Skeletal muscle tissue (tissue), 4 donors: ENCODE data around the gene IFI35. TPM values are rescaled to one million over a fixed set of nuclear protein-coding genes. Genes with fewer than 3 reads are reported as not detected.
"Not testable (repeated sequence)": the region's sequence is repeated elsewhere in the genome, so short reads cannot be mapped to it uniquely, and the experiment has no call there.

Experiments
- H3K27ac ChIP-seq: one replicate; pipeline ENCODE4 v1.7.0; 2013; ENCODE audit warnings: mild to moderate bottlenecking, low read depth, low read length, inconsistent platforms
- H3K27me3 ChIP-seq, 3 donors: one replicate each; pipeline ENCODE4 v1.7.0; 2013; ENCODE audit warnings: low read length in 3 of 3; ENCODE audit not compliant: control insufficient read depth in 3 of 3, insufficient read depth in 3 of 3
- H3K36me3 ChIP-seq, 3 donors: one replicate each; pipeline ENCODE4 v1.7.0; 2013; ENCODE audit warnings: low read length in 3 of 3; ENCODE audit not compliant: control insufficient read depth in 3 of 3, insufficient read depth in 3 of 3
- H3K4me1 ChIP-seq, 3 donors: one replicate each; pipeline ENCODE4 v1.7.0; 2013; ENCODE audit warnings: low read length in 3 of 3, mild to moderate bottlenecking in 3 of 3; ENCODE audit not compliant: control insufficient read depth in 3 of 3, insufficient read depth in 3 of 3
- H3K4me3 ChIP-seq, 3 donors: one replicate each; pipeline ENCODE4 v1.7.0; 2013; ENCODE audit warnings: low read length in 3 of 3
- H3K9ac ChIP-seq, 3 donors: one replicate each; pipeline ENCODE4 v1.7.0; 2013; ENCODE audit warnings: low read length in 3 of 3, mild to moderate bottlenecking in 3 of 3, moderate library complexity in 2 of 3, low read depth in 1 of 3
- H3K9me3 ChIP-seq, 3 donors: one replicate each; pipeline ENCODE4 v1.7.0; 2013; ENCODE audit warnings: low read length in 3 of 3; ENCODE audit not compliant: control insufficient read depth in 3 of 3
- total RNA-seq: library from RNA; depleted of rRNA; stranded (reverse); fragments of >200 nt; gene quantifications from one replicate; pipeline ENCODE4 v1.2.3, GENCODE V29; 2014
- donor health status: Osteomylitis.

The IFI35 gene
- total RNA-seq: 11.5 TPM

GRCh38 chr17:43006639-43007551, at the start of gene IFI35:
Gene IFI35 (plus strand): TSS chr17:43006784. CDS start chr17:43006948, 164 bp downstream.
- Histone ChIP-seq H3K36me3 (peaks cover 12 to 19% (median 15%) of the 10 kb centered on the region in 3 donors), H3K4me1 (peaks cover 7 to 11% (median 10%) of the 10 kb centered on the region in 3 donors), H3K27me3 (no peaks in the 10 kb centered on the region), H3K27ac (peak within 1 kb of the TSS; percentile 89), H3K4me3 (peak within 1 kb of the TSS; percentile 81 to 89 (median 82)), H3K9me3 (no peaks in the 10 kb centered on the region), H3K9ac (peak within 1 kb of the TSS; percentile 90 to 96 (median 92))

GRCh38 chr17:42964161-42964932, 42.2 kb upstream of the IFI35 start, which contains the start of gene AARSD1:
Gene AARSD1 (minus strand): TSS chr17:42964454. CDS start chr17:42964440, 14 bp downstream.
- Histone ChIP-seq H3K4me3 (peak within 1 kb of the TSS; percentile 85 to 97 (median 97)), H3K9me3 (no peaks in the 10 kb centered on the region), H3K9ac (peak within 1 kb of the TSS; percentile 85 to 97 (median 93)), H3K4me1 (peaks cover 6 to 13% (median 7%) of the 10 kb centered on the region in 3 donors), H3K27me3 (no peaks in the 10 kb centered on the region), H3K27ac (peak within 1 kb of the TSS; percentile 82), H3K36me3 (peaks cover 16 to 31% (median 27%) of the 10 kb centered on the region in 3 donors)

GRCh38 chr17:42967925-42968324, 38.7 kb upstream of the IFI35 start:
- peaks cover 4 to 8% (median 7%) of the 10 kb centered on the region in 3 donors for H3K4me1 ChIP-seq
- H3K27ac ChIP-seq: no peak overlapping the region
- H3K36me3 ChIP-seq: no peaks in the 10 kb centered on the region
- no peak overlapping the region for H3K4me3 ChIP-seq
- no peaks in the 10 kb centered on the region for H3K27me3 ChIP-seq
- no peak overlapping the region for H3K9ac ChIP-seq
- H3K9me3 ChIP-seq: no peaks in the 10 kb centered on the region

- H3K27ac ChIP-seq: no peak overlapping the region
- no peaks in the 10 kb centered on the region for H3K9me3 ChIP-seq
- H3K4me3 ChIP-seq: no peak overlapping the region
- H3K9ac ChIP-seq: no peak overlapping the region
- no peaks in the 10 kb centered on the region for H3K4me1 ChIP-seq
- H3K27me3 ChIP-seq: no peaks in the 10 kb centered on the region
- no peaks in the 10 kb centered on the region for H3K36me3 ChIP-seq
These were observed 37.5 kb upstream of the IFI35 start for GRCh38 chr17:42969001-42969581.

GRCh38 chr17:42971589-42971988, 35.0 kb upstream of the IFI35 start:
- Histone ChIP-seq H3K4me3 (no peak overlapping the region), H3K27me3 (no peaks in the 10 kb centered on the region), H3K9ac (no peak overlapping the region), H3K27ac (no peak overlapping the region), H3K9me3 (no peaks in the 10 kb centered on the region), H3K4me1 (peaks cover 6 to 18% (median 12%) of the 10 kb centered on the region in 3 donors), H3K36me3 (no peaks in the 10 kb centered on the region)

- H3K9me3 ChIP-seq, H3K27ac ChIP-seq, H3K27me3 ChIP-seq, H3K36me3 ChIP-seq, H3K4me3 ChIP-seq, H3K9ac ChIP-seq: not testable (repeated sequence)
- peaks cover 6 to 18% (median 12%) of the 10 kb centered on the region in 3 donors for H3K4me1 ChIP-seq
These were observed 33.3 kb upstream of the IFI35 start for GRCh38 chr17:42973323-42973722.

- no peaks in the 10 kb centered on the region for H3K9me3 ChIP-seq
- H3K4me1 ChIP-seq: peaks cover 20 to 32% (median 25%) of the 10 kb centered on the region in 3 donors
- no peaks in the 10 kb centered on the region for H3K36me3 ChIP-seq
- peak overlapping the region; percentile 81 for H3K27ac ChIP-seq
- peak overlapping the region in 1 of 3 donors; percentile 19 for H3K4me3 ChIP-seq
- H3K9ac ChIP-seq: peak overlapping the region; percentile 17 to 63 (median 45)
- no peaks in the 10 kb centered on the region for H3K27me3 ChIP-seq
These were observed 31.3 kb upstream of the IFI35 start for GRCh38 chr17:42975265-42975664.

- peak overlapping the region; percentile 81 for H3K27ac ChIP-seq
- H3K9ac ChIP-seq: peak overlapping the region in 1 of 3 donors; percentile 45
- H3K9me3 ChIP-seq, H3K27me3 ChIP-seq, H3K36me3 ChIP-seq: not testable (repeated sequence)
- H3K4me3 ChIP-seq: peak overlapping the region in 1 of 3 donors; percentile 19
- peaks cover 21 to 32% (median 26%) of the 10 kb centered on the region in 3 donors for H3K4me1 ChIP-seq
These were observed 30.9 kb upstream of the IFI35 start for GRCh38 chr17:42975701-42976100.

- H3K36me3 ChIP-seq: no peaks in the 10 kb centered on the region
- peak within 1 kb of the TSS; percentile 83 to 96 (median 90) for H3K9ac ChIP-seq
- peak within 1 kb of the TSS; percentile 95 for H3K27ac ChIP-seq
- H3K27me3 ChIP-seq: no peaks in the 10 kb centered on the region
- H3K4me1 ChIP-seq: peaks cover 33 to 48% (median 38%) of the 10 kb centered on the region in 3 donors
- no peaks in the 10 kb centered on the region for H3K9me3 ChIP-seq
- H3K4me3 ChIP-seq: peak within 1 kb of the TSS; percentile 90 to 96 (median 94)
These were observed 26.9 kb upstream of the IFI35 start, which contains the start of gene PTGES3L for GRCh38 chr17:42979511-42980273. Gene PTGES3L (minus strand): TSS chr17:42980080. CDS start chr17:42980053, 27 bp downstream.
